Measurements from ENCODE around the gene FAM174B.

FAM174B gene

DNA sequence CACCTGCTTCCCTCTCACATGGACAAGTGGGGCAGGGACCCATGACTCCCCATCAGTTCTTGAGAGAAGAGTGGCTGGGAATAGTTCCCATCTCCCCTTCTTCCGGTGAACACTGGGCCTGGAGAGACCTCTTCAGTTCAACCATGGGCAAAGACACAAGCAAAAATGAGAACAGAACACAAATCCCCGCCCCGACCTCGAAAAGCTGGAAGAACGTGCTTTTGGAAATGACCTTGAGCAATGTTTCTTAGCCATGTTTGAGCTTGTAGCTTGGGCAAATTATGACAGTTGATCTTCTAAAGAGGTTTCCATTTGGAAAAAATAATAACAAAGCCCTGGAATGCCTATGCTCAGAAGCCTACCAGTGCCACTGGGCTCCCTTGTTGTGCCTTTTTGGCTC is 59.0 kb downstream of the FAM174B start:
- DNase-seq: no peak

DNA sequence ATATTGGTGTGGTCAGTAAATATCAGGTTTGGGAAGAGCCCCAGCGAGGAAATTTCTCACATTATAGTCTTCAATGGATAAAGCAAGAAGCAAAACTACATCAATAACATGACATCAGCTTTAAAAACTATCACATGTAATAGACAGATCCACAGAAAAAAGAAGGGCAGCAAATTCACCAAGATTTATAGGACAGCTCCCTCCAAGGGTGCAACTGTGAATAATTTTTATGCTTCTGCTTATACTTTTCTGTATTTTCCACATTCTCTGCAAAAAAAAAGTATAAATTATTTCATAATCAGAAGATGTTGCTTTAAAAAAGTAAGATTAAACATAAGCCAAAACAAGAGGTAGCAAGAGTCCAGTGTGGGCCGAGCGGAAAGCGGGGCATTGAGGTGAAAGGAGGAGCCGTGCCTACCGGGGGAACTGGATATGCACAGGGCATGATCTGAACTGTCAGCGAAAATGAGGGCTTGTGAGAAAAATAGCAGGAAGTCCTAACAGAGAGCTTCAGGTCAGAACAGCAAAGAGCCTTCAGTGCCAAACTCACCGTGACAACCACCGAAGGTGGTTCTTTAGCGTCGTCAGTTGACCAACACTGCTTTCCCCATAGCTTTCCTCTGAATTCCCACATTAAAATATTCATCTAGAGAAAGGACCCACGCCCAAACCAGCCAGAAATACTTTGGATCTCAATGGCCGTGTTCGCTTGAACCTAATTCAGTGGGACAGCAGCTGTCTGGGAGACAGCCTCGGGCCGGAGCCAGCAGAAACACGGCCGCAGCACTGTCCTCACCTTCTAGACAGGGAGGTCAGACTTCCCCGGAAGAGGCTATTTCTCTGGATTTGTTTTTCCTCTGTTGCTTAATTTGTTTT is 59.8 kb downstream of the FAM174B start:
- no peak for DNase-seq

GRCh38 chr15:92591275-92591674 is 64.3 kb downstream of the FAM174B start:
- DNase-seq: no peak

DNA sequence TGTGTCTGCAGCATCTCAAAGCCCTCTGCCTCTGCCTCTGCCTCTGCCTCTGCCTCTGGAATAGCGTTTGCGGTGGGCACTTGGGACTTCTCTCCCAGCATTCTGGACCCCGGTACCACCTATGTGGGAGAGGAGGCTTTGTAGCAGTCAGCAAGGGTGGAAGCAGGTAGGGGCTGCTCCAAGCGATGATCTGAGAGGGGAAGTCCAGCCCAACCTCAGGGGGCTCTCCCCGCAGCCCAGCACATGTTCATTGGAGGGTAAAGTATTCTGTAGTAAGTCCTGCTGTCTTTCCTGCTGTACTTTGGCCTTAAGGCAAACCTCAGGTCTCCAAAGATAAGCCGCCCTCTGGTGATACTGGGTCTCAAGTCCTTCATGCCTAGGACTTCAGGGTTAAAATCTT is 68.6 kb downstream of the FAM174B start:
- DNase-seq: no peak

DNA sequence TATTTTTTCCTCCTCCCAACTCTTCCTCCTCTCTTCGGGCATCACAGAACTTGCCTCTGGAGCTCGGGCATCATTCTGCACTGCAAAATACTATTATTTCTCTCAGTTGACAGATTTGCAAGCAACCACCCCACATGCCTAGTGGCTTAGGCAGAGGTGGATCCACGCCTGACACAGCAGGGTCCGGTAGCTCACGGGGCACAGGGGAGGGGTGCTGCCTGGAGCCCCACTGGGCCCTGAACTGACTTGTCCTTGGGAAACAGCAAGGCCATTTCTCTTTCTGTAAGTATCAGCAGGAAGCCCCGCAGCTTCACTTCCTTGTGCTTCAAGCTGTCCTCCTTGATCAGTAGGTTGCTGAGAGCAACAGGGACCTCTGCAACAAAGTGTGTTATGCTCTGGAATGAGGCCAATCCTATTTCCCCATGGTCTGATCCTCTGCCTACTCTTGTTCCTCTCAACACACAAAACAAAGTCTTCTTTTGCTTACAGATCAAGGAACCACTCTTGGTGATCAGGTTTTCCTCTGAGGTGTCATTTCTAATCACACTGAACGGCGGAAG is 69.1 kb downstream of the FAM174B start:
- no peak for DNase-seq

DNA sequence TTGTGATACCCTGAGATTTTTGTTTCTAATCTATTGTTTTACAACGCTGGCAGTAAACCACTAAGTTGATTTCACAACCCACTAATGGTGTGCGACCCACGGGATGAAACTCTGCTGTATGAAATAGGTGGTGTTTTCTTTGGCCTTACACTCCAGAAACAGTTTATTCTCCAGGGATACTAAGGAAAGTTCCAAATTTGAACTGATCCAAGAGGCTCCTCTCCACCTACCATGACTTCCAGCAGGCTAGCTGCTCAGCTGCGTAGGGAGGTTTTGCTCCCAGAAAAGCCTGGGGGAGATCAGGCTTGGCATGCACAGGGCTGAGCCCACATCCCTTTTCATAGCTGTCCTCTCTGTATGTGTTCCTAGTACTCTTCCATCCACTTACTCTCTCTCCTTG is 71.5 kb downstream of the FAM174B start:
- no peak for DNase-seq

GRCh38 chr15:92583096-92584034 is 72.2 kb downstream of the FAM174B start:
- no peak for DNase-seq

GRCh38 chr15:92582206-92582605 is 73.4 kb downstream of the FAM174B start:
- no peak for DNase-seq

DNA sequence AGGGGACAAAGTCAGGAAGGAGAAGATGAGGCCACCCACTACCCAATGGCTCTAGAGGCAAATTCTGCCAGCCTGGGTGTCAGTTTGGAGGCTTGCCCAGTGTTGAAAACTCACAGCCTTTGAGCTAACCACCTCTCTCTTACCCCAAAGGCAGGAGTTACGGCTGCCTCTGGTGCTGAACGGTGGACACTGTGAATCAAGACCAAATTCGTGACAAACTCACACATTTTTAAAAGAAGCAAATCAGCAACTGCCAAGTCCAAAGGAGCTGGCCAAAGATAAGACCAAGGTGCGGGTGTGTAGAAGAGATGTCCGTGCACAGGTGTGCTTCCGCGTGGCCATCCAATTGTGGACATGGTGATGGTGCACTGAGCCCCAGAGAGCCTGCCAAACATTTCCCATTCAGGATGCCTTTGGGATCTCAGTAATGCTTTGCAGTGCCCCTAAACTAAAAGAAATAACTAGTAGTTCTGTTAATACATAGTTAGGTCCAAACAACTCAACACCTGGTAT is 74.6 kb downstream of the FAM174B start:
- no peak for DNase-seq

DNA sequence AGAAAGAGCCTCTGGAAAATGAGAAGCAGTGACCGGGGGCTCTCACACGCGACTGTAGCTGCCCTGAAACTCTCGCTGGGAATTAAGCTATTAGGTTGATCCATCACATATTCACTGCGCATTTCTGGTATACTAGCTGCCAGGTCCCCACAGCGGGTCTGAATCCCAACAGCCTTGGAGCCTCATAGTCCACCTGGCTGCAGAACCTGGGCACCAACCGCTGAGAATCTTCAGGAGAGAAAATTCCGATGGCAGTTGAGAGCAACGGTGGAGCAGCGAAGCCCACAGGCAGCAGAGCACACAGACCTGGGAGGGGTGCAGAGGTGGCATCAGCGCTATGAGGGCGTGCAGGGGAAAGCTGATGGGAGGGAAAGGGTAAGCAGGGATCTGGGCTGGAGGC is 75.1 kb downstream of the FAM174B start:
- DNase-seq: no peak

GRCh38 chr15:92579931-92580470 is 75.6 kb downstream of the FAM174B start:
- no peak for DNase-seq

DNA sequence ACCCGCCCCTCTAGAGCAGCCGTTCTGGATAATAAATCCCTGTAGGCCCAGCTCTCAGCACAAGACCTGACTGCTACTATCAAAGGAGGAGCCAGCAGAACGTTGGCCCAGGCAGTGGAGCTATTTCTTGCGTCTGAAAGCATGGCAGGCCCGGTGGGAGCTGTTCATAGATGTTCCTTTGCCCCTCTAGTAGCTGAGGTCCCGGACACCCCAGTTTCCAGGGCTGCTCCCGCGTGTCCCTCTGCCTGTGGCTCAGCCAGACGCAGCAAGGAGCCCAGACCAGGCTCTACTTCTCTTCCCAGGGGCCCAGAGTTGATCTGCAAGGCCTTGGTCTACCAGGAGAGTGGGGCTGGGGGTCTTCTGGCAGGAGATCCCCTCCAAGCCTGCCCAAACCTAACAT is 76.1 kb downstream of the FAM174B start:
- DNase-seq: no peak

GRCh38 chr15:92578096-92578835 is 77.3 kb downstream of the FAM174B start:
- DNase-seq: no peak

DNA sequence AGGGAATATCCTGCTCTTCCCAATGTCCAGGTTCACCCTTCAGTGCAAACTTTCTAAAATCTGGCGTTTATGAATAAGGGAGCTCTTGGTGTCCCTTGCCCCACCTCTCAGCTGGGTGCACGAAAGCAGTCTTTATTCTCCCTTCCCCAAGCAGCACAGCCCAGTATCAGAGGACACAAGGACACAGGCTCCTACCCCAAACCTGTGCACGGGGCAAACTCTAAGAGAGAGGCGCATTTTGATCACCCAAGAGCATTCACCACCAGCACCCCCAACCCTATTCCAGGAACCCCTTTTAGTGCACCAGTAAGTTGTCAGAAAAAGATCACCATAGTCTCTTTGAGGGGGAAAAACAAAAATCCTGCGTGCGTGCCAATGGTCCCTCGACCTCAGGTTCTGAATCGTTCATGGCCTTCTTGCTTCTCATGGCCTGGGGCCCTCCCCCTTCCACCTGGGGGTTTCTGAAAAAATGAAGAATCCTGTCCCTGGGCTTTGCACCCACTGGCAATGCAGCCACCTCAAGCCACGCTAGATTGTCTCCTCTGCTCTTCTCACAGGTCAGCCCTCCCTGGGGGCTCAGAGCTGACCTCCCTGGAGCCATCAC is 78.9 kb downstream of the FAM174B start:
- DNase-seq: no peak

- DNase-seq: no peak
These were observed 81.0 kb downstream of the FAM174B start for GRCh38 chr15:92574566-92574965.

DNA sequence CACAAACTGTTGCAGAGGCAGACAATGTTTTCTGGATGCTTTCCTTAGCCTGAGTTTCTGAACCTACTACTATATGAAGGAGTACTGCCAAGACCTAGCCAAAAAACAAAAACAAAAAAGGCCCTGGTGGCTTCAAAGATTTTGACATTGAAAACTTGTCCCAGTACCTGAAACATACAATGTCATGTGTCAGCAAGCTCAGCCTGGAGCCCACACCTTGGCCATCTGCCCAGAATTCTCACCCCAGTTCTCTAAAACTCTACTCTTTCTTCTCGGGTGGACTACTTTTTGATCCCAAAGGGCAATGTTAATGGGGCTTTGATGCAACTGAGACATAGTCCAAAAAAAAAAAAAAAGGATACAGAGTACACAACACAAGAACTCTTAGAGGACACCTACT is 81.4 kb downstream of the FAM174B start:
- DNase-seq: no peak

DNA sequence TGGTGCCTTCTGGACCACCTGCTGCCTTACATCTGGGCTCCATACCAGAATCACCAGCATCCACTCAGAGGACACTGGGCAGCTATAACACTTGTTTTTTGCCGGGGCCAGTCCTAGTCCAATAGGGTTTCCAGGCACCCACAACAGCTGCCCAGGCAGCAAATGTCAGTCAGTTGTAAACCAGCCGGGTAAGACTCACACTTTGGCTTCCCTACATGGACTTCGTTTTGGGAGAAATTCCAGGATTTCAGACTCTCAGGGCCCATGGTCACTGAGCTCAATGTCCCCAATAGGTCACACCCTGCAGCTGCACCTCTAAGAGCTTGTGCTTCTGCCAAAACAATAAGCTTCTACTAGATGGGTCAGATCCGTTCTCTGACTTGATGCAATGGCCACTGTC is 83.8 kb downstream of the FAM174B start:
- DNase-seq: no peak

GRCh38 chr15:92570391-92570790 is 85.2 kb downstream of the FAM174B start:
- no peak for DNase-seq

DNA sequence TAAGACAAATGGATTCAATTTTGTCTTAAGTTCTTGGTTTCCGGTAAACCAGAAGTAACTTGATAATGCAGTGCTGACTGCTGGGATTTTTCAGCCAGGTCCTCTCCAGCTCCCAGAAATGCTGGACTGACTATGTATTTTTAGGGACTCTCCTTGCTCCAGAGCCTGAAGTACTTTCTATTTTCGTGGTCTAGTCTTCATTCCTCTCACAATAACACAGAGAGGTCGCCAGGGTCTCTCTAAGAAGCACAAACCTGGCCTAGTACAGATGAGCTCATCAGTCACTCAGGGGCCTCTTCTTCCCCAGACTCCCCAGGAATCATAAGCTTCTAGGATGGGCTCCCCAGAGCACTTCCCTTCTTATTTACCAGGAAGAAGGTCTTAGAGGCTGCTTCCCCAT is 85.8 kb downstream of the FAM174B start:
- no peak for DNase-seq
